ENCODE measurements around the gene NDUFV3.
A peak's percentile ranks its signal among the peaks of the same experiment; 100 is the strongest.

NDUFV3 gene

GRCh38 chr21:42858185-42858847 is 34.8 kb upstream of the NDUFV3 start:
- H2BK5ac ChIP-seq (ENCODE audit: low read length) = no peak overlapping the region
- no peak overlapping the region for H3K27ac ChIP-seq (replicated peaks; ENCODE audit: low read length)
- H2BK12ac ChIP-seq (ENCODE audit: low read length) = no peak overlapping the region
- H3K36me3 ChIP-seq (replicated peaks in 1 of 2; ENCODE audit: control insufficient read depth in 2 of 2, insufficient read depth in 2 of 2, low read length in 2 of 2) = peaks cover 44 to 96% of the 10 kb centered on the region in 2 donors
- no peak overlapping the region for H3K4me2 ChIP-seq (ENCODE audit: insufficient read depth, low read length, poor library complexity, severe bottlenecking)
- H4K91ac ChIP-seq (ENCODE audit: low read depth, low read length, poor library complexity) = no peak overlapping the region
- H3K14ac ChIP-seq (ENCODE audit: low read length) = no peak overlapping the region
- no peak overlapping the region for H2BK15ac ChIP-seq (ENCODE audit: low read length)
- no peak overlapping the region for H3K18ac ChIP-seq (ENCODE audit: low read length)
- no peak overlapping the region for H2BK120ac ChIP-seq (ENCODE audit: low read depth, low read length)
- WGBS, 2 donors (ENCODE audit: extremely low coverage in 2 of 2, insufficient read length in 2 of 2, insufficient replicate concordance in 1 of 2) = no CpG with 5 or more reads among the region's 19 CpGs
- H3K9me3 ChIP-seq (replicated peaks in 1 of 2; ENCODE audit: control insufficient read depth in 2 of 2, insufficient read depth in 1 of 2, low read depth in 1 of 2, low read length in 2 of 2) = no peaks in the 10 kb centered on the region
- no peaks in the 10 kb centered on the region for H3K4me1 ChIP-seq (ENCODE audit: control insufficient read depth in 2 of 2, insufficient read depth in 1 of 2, low read depth in 1 of 2, low read length in 2 of 2)
- no peak overlapping the region for H2AFZ ChIP-seq (ENCODE audit: low read length)
- DNase-seq (ENCODE audit: low spot score) = no peak
- H2AK5ac ChIP-seq (ENCODE audit: low read depth, low read length) = no peak overlapping the region
- no peak overlapping the region for H3K23ac ChIP-seq (ENCODE audit: low read depth, low read length, poor library complexity)
- H3K4me3 ChIP-seq (ENCODE audit: low read length in 2 of 2) = no peak overlapping the region
- H3K79me1 ChIP-seq (ENCODE audit: low read depth, low read length) = peaks cover 8% of the 10 kb centered on the region
- H4K8ac ChIP-seq (ENCODE audit: low read depth, low read length) = no peak overlapping the region
- no peak overlapping the region for H3K4ac ChIP-seq (ENCODE audit: low read length)
- no peak overlapping the region for H3K9ac ChIP-seq (ENCODE audit: low read depth, low read length, poor library complexity)
- H3K27me3 ChIP-seq (ENCODE audit: control insufficient read depth in 3 of 3, insufficient read depth in 3 of 3, low read depth in 1 of 3, low read length in 3 of 3) = no peaks in the 10 kb centered on the region

- H3K18ac ChIP-seq (ENCODE audit: low read length) = no peak overlapping the region
- no peak overlapping the region for H3K27ac ChIP-seq (replicated peaks; ENCODE audit: low read length)
- no peak overlapping the region for H4K91ac ChIP-seq (ENCODE audit: low read depth, low read length, poor library complexity)
- no peak overlapping the region for H4K8ac ChIP-seq (ENCODE audit: low read depth, low read length)
- H2AFZ ChIP-seq (ENCODE audit: low read length) = no peak overlapping the region
- H3K79me1 ChIP-seq (ENCODE audit: low read depth, low read length) = peaks cover 12% of the 10 kb centered on the region
- no peaks in the 10 kb centered on the region for H3K4me1 ChIP-seq (ENCODE audit: control insufficient read depth in 2 of 2, insufficient read depth in 1 of 2, low read depth in 1 of 2, low read length in 2 of 2)
- no peak overlapping the region for H2BK5ac ChIP-seq (ENCODE audit: low read length)
- no peak overlapping the region for H2AK5ac ChIP-seq (ENCODE audit: low read depth, low read length)
- DNase-seq (ENCODE audit: low spot score) = no peak
- H3K14ac ChIP-seq (ENCODE audit: low read length) = no peak overlapping the region
- H3K27me3 ChIP-seq (ENCODE audit: control insufficient read depth in 3 of 3, insufficient read depth in 3 of 3, low read depth in 1 of 3, low read length in 3 of 3) = no peaks in the 10 kb centered on the region
- no peak overlapping the region for H2BK12ac ChIP-seq (ENCODE audit: low read length)
- no peak overlapping the region for H2BK120ac ChIP-seq (ENCODE audit: low read depth, low read length)
- H2BK15ac ChIP-seq (ENCODE audit: low read length) = no peak overlapping the region
- no peaks in the 10 kb centered on the region for H3K9me3 ChIP-seq (replicated peaks in 1 of 2; ENCODE audit: control insufficient read depth in 2 of 2, insufficient read depth in 1 of 2, low read depth in 1 of 2, low read length in 2 of 2)
- no CpG with 5 or more reads among the region's 34 CpGs for whole genome bisulfite sequencing, 2 donors (ENCODE audit: extremely low coverage in 2 of 2, insufficient read length in 2 of 2, insufficient replicate concordance in 1 of 2)
- no peak overlapping the region for H3K9ac ChIP-seq (ENCODE audit: low read depth, low read length, poor library complexity)
- H3K4me2 ChIP-seq (ENCODE audit: insufficient read depth, low read length, poor library complexity, severe bottlenecking) = no peak overlapping the region
- H3K4ac ChIP-seq (ENCODE audit: low read length) = no peak overlapping the region
- no peak overlapping the region for H3K23ac ChIP-seq (ENCODE audit: low read depth, low read length, poor library complexity)
- H3K4me3 ChIP-seq (ENCODE audit: low read length in 2 of 2) = no peak overlapping the region
- H3K36me3 ChIP-seq (replicated peaks in 1 of 2; ENCODE audit: control insufficient read depth in 2 of 2, insufficient read depth in 2 of 2, low read length in 2 of 2) = peaks cover 43 to 93% of the 10 kb centered on the region in 2 donors
Measured at GRCh38 chr21:42858957-42859890, 33.9 kb upstream of the NDUFV3 start.

- no peak overlapping the region for H4K91ac ChIP-seq (ENCODE audit: low read depth, low read length, poor library complexity)
- H2BK5ac ChIP-seq (ENCODE audit: low read length) = no peak overlapping the region
- no peak overlapping the region for H3K4ac ChIP-seq (ENCODE audit: low read length)
- no peak overlapping the region for H2BK12ac ChIP-seq (ENCODE audit: low read length)
- no peak overlapping the region for H3K9ac ChIP-seq (ENCODE audit: low read depth, low read length, poor library complexity)
- no peak overlapping the region for H3K27ac ChIP-seq (replicated peaks; ENCODE audit: low read length)
- WGBS, 2 donors (ENCODE audit: extremely low coverage in 2 of 2, insufficient read length in 2 of 2, insufficient replicate concordance in 1 of 2) = no CpG with 5 or more reads among the region's 6 CpGs
- H3K4me1 ChIP-seq (ENCODE audit: control insufficient read depth in 2 of 2, insufficient read depth in 1 of 2, low read depth in 1 of 2, low read length in 2 of 2) = no peaks in the 10 kb centered on the region
- no peak overlapping the region for H2BK15ac ChIP-seq (ENCODE audit: low read length)
- peaks cover 15% of the 10 kb centered on the region for H3K79me1 ChIP-seq (ENCODE audit: low read depth, low read length)
- no peak overlapping the region for H2AFZ ChIP-seq (ENCODE audit: low read length)
- no peak overlapping the region for H4K8ac ChIP-seq (ENCODE audit: low read depth, low read length)
- H3K4me2 ChIP-seq (ENCODE audit: insufficient read depth, low read length, poor library complexity, severe bottlenecking) = no peak overlapping the region
- no peaks in the 10 kb centered on the region for H3K9me3 ChIP-seq (replicated peaks in 1 of 2; ENCODE audit: control insufficient read depth in 2 of 2, insufficient read depth in 1 of 2, low read depth in 1 of 2, low read length in 2 of 2)
- no peaks in the 10 kb centered on the region for H3K27me3 ChIP-seq (ENCODE audit: control insufficient read depth in 3 of 3, insufficient read depth in 3 of 3, low read depth in 1 of 3, low read length in 3 of 3)
- H3K23ac ChIP-seq (ENCODE audit: low read depth, low read length, poor library complexity) = no peak overlapping the region
- DNase-seq (ENCODE audit: low spot score) = no peak
- no peak overlapping the region for H3K4me3 ChIP-seq (ENCODE audit: low read length in 2 of 2)
- peaks cover 44 to 93% of the 10 kb centered on the region in 2 donors for H3K36me3 ChIP-seq (replicated peaks in 1 of 2; ENCODE audit: control insufficient read depth in 2 of 2, insufficient read depth in 2 of 2, low read length in 2 of 2)
- H3K14ac ChIP-seq (ENCODE audit: low read length) = no peak overlapping the region
- no peak overlapping the region for H3K18ac ChIP-seq (ENCODE audit: low read length)
- H2BK120ac ChIP-seq (ENCODE audit: low read depth, low read length) = no peak overlapping the region
- no peak overlapping the region for H2AK5ac ChIP-seq (ENCODE audit: low read depth, low read length)
Measured at GRCh38 chr21:42859891-42860230, 33.2 kb upstream of the NDUFV3 start.

- no CpG with 5 or more reads among the region's 17 CpGs for WGBS, 2 donors (ENCODE audit: extremely low coverage in 2 of 2, insufficient read length in 2 of 2, insufficient replicate concordance in 1 of 2)
- H3K27me3 ChIP-seq (ENCODE audit: control insufficient read depth in 3 of 3, insufficient read depth in 3 of 3, low read depth in 1 of 3, low read length in 3 of 3) = no peaks in the 10 kb centered on the region
- H3K9ac ChIP-seq (ENCODE audit: low read depth, low read length, poor library complexity) = no peak overlapping the region
- H3K4me1 ChIP-seq (ENCODE audit: control insufficient read depth in 2 of 2, insufficient read depth in 1 of 2, low read depth in 1 of 2, low read length in 2 of 2) = no peaks in the 10 kb centered on the region
- no peak overlapping the region for H2AK5ac ChIP-seq (ENCODE audit: low read depth, low read length)
- H3K36me3 ChIP-seq (replicated peaks in 1 of 2; ENCODE audit: control insufficient read depth in 2 of 2, insufficient read depth in 2 of 2, low read length in 2 of 2) = peaks cover 42 to 92% of the 10 kb centered on the region in 2 donors
- H2BK12ac ChIP-seq (ENCODE audit: low read length) = no peak overlapping the region
- no peak overlapping the region for H3K4ac ChIP-seq (ENCODE audit: low read length)
- no peak for DNase-seq (ENCODE audit: low spot score)
- H4K8ac ChIP-seq (ENCODE audit: low read depth, low read length) = no peak overlapping the region
- peaks cover 19% of the 10 kb centered on the region for H3K79me1 ChIP-seq (ENCODE audit: low read depth, low read length)
- no peak overlapping the region for H3K4me2 ChIP-seq (ENCODE audit: insufficient read depth, low read length, poor library complexity, severe bottlenecking)
- no peak overlapping the region for H3K14ac ChIP-seq (ENCODE audit: low read length)
- no peak overlapping the region for H3K27ac ChIP-seq (replicated peaks; ENCODE audit: low read length)
- no peak overlapping the region for H3K18ac ChIP-seq (ENCODE audit: low read length)
- no peak overlapping the region for H2BK120ac ChIP-seq (ENCODE audit: low read depth, low read length)
- H3K9me3 ChIP-seq (replicated peaks in 1 of 2; ENCODE audit: control insufficient read depth in 2 of 2, insufficient read depth in 1 of 2, low read depth in 1 of 2, low read length in 2 of 2) = no peaks in the 10 kb centered on the region
- peak overlapping the region; percentile 52 for H3K23ac ChIP-seq (ENCODE audit: low read depth, low read length, poor library complexity)
- peak overlapping the region; percentile 22 for H2BK5ac ChIP-seq (ENCODE audit: low read length)
- no peak overlapping the region for H2BK15ac ChIP-seq (ENCODE audit: low read length)
- no peak overlapping the region for H3K4me3 ChIP-seq (ENCODE audit: low read length in 2 of 2)
- H2AFZ ChIP-seq (ENCODE audit: low read length) = no peak overlapping the region
- no peak overlapping the region for H4K91ac ChIP-seq (ENCODE audit: low read depth, low read length, poor library complexity)
Measured at GRCh38 chr21:42860345-42860744, 32.8 kb upstream of the NDUFV3 start.
